C4-2B (cell line): ENCODE data around the gene PRKAG1.

ENCODE experiments used
- CTCF ChIP-seq: fragments of 450-650 bp; conservative IDR thresholded peaks from 2 replicates; pipeline ENCODE4 v1.5.1; 2017; ENCODE audit warnings: mild to moderate bottlenecking
- ZFX ChIP-seq: fragments of 450-650 bp; IDR thresholded peaks from 2 replicates; pipeline ENCODE4 v1.6.1; 2017

GRCh38 chr12:49050507-49051372, 32.2 kb upstream of the PRKAG1 start:
- no peak for TF ChIP-seq CTCF
- TF ChIP-seq ZFX = no peak
